ENCODE data around the gene SMG1. TPM values are rescaled to one million over a fixed set of nuclear protein-coding genes. Genes with fewer than 3 reads are reported as not detected.

Gene SMG1
- total and polyA plus RNA-seq, 2 of the 13 experiments (the other 11 are each of a cell fraction or from before 2014, with no cell fraction given) = 48.7 to 53.7 TPM

GRCh38 chr16:18936727-18937340, 10.6 kb upstream of the SMG1 start (continued):
- TF ChIP-seq, protein P1, sequence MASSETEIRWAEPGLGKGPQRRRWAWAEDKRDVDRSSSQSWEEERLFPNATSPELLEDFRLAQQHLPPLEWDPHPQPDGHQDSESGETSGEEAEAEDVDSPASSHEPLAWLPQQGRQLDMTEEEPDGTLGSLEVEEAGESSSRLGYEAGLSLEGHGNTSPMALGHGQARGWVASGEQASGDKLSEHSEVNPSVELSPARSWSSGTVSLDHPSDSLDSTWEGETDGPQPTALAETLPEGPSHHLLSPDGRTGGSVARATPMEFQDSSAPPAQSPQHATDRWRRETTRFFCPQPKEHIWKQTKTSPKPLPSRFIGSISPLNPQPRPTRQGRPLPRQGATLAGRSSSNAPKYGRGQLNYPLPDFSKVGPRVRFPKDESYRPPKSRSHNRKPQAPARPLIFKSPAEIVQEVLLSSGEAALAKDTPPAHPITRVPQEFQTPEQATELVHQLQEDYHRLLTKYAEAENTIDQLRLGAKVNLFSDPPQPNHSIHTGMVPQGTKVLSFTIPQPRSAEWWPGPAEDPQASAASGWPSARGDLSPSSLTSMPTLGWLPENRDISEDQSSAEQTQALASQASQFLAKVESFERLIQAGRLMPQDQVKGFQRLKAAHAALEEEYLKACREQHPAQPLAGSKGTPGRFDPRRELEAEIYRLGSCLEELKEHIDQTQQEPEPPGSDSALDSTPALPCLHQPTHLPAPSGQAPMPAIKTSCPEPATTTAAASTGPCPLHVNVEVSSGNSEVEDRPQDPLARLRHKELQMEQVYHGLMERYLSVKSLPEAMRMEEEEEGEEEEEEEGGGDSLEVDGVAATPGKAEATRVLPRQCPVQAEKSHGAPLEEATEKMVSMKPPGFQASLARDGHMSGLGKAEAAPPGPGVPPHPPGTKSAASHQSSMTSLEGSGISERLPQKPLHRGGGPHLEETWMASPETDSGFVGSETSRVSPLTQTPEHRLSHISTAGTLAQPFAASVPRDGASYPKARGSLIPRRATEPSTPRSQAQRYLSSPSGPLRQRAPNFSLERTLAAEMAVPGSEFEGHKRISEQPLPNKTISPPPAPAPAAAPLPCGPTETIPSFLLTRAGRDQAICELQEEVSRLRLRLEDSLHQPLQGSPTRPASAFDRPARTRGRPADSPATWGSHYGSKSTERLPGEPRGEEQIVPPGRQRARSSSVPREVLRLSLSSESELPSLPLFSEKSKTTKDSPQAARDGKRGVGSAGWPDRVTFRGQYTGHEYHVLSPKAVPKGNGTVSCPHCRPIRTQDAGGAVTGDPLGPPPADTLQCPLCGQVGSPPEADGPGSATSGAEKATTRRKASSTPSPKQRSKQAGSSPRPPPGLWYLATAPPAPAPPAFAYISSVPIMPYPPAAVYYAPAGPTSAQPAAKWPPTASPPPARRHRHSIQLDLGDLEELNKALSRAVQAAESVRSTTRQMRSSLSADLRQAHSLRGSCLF (CRISPR knock-in tag; IDR thresholded peaks at IDR 0.05; ENCODE audit: borderline replicate concordance) = no peak
- TF ChIP-seq MAF1 (CRISPR knock-in tag; IDR thresholded peaks at IDR 0.05; ENCODE audit: borderline replicate concordance) = no peak
- TF ChIP-seq GLI4 (CRISPR knock-in tag; IDR thresholded peaks at IDR 0.05; ENCODE audit: borderline replicate concordance) = no peak
- TF ChIP-seq ZNF780A (CRISPR knock-in tag; IDR thresholded peaks at IDR 0.05) = no peak
- peak; percentile 71; the same call in 1 of the 2 replicates for TF ChIP-seq TARDBP (CRISPR knock-in tag; IDR thresholded peaks at IDR 0.05)
- TF ChIP-seq XBP1 (CRISPR knock-in tag; IDR thresholded peaks at IDR 0.05) = no peak
- TF ChIP-seq MEF2D (CRISPR knock-in tag; IDR thresholded peaks at IDR 0.05) = peak; percentile 70
- TF ChIP-seq, protein P2, sequence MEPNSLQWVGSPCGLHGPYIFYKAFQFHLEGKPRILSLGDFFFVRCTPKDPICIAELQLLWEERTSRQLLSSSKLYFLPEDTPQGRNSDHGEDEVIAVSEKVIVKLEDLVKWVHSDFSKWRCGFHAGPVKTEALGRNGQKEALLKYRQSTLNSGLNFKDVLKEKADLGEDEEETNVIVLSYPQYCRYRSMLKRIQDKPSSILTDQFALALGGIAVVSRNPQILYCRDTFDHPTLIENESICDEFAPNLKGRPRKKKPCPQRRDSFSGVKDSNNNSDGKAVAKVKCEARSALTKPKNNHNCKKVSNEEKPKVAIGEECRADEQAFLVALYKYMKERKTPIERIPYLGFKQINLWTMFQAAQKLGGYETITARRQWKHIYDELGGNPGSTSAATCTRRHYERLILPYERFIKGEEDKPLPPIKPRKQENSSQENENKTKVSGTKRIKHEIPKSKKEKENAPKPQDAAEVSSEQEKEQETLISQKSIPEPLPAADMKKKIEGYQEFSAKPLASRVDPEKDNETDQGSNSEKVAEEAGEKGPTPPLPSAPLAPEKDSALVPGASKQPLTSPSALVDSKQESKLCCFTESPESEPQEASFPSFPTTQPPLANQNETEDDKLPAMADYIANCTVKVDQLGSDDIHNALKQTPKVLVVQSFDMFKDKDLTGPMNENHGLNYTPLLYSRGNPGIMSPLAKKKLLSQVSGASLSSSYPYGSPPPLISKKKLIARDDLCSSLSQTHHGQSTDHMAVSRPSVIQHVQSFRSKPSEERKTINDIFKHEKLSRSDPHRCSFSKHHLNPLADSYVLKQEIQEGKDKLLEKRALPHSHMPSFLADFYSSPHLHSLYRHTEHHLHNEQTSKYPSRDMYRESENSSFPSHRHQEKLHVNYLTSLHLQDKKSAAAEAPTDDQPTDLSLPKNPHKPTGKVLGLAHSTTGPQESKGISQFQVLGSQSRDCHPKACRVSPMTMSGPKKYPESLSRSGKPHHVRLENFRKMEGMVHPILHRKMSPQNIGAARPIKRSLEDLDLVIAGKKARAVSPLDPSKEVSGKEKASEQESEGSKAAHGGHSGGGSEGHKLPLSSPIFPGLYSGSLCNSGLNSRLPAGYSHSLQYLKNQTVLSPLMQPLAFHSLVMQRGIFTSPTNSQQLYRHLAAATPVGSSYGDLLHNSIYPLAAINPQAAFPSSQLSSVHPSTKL (CRISPR knock-in tag; IDR thresholded peaks at IDR 0.05) = peak; percentile 97
- TF ChIP-seq KDM3A (CRISPR knock-in tag; IDR thresholded peaks at IDR 0.05; ENCODE audit: low read depth) = no peak
- no peak for TF ChIP-seq TIGD3 (CRISPR knock-in tag; IDR thresholded peaks at IDR 0.05; ENCODE audit: borderline replicate concordance)
- peak in 1 of 2 experiments; percentile 87; a peak in 2 of 4 replicates for TF ChIP-seq KLF16 (CRISPR knock-in tag; IDR thresholded peaks at IDR 0.05)
- no peak for TF ChIP-seq MATR3 (CRISPR knock-in tag; IDR thresholded peaks at IDR 0.05)
- 0 out of 2 replicates have a peak, but pooled peaks have one; percentile 35 for TF ChIP-seq ATF6 (CRISPR knock-in tag; conservative IDR thresholded peaks at IDR 0.05)
- TF ChIP-seq FOXP1 (IDR thresholded peaks at IDR 0.05) = peak; percentile 90
- TF ChIP-seq FOXP1 (CRISPR knock-in tag; IDR thresholded peaks at IDR 0.05) = peak; percentile 96
- TF ChIP-seq RAD21 (CRISPR knock-in tag; IDR thresholded peaks at IDR 0.05) = peak; percentile 27
